GM08714 (cell line): ENCODE results near the gene TGFBR2.

ENCODE experiments used
- H3K4me3 ChIP-seq: fragments of 200-500 bp; sonication (Bioruptor generic); 2 replicates; pipeline ENCODE4 v1.5.1; 2014; ENCODE audit warnings: mild to moderate bottlenecking, low read length, inconsistent platforms
- ZNF274 ChIP-seq: IDR thresholded peaks from 2 replicates; pipeline ENCODE4 v1.6.1; 2012; ENCODE audit warnings: mild to moderate bottlenecking, low read depth, low read length

TGFBR2 gene

GRCh38 chr3:30694148-30694547, 87.7 kb downstream of the TGFBR2 start:
- no peak for TF ChIP-seq ZNF274
- H3K4me3 ChIP-seq: no peak overlapping the region

GRCh38 chr3:30694668-30695067, 88.3 kb downstream of the TGFBR2 start:
- no peak for TF ChIP-seq ZNF274
- no peak overlapping the region for H3K4me3 ChIP-seq

GRCh38 chr3:30695302-30696061, 89.1 kb downstream of the TGFBR2 start:
- no peak overlapping the region for H3K4me3 ChIP-seq
- no peak for TF ChIP-seq ZNF274

- no peak overlapping the region for H3K4me3 ChIP-seq
- no peak for TF ChIP-seq ZNF274
Measured at GRCh38 chr3:30696403-30696819, 90.0 kb downstream of the TGFBR2 start.

GRCh38 chr3:30696896-30697295, 90.5 kb downstream of the TGFBR2 start:
- no peak for TF ChIP-seq ZNF274
- H3K4me3 ChIP-seq: no peak overlapping the region

GRCh38 chr3:30698549-30698948, 92.1 kb downstream of the TGFBR2 start:
- no peak for TF ChIP-seq ZNF274
- no peak overlapping the region for H3K4me3 ChIP-seq

- no peak for TF ChIP-seq ZNF274
- H3K4me3 ChIP-seq: no peak overlapping the region
Measured at GRCh38 chr3:30699927-30700326, 93.5 kb downstream of the TGFBR2 start.

GRCh38 chr3:30700702-30701321, 94.4 kb downstream of the TGFBR2 start:
- no peak overlapping the region for H3K4me3 ChIP-seq
- TF ChIP-seq ZNF274: no peak

- TF ChIP-seq ZNF274: no peak
- H3K4me3 ChIP-seq: no peak overlapping the region
Measured at GRCh38 chr3:30702038-30702827, 95.8 kb downstream of the TGFBR2 start.

GRCh38 chr3:30702828-30703397, 96.5 kb downstream of the TGFBR2 start:
- no peak for TF ChIP-seq ZNF274
- no peak overlapping the region for H3K4me3 ChIP-seq

- TF ChIP-seq ZNF274: no peak
- no peak overlapping the region for H3K4me3 ChIP-seq
Measured at GRCh38 chr3:30704931-30705890, 98.8 kb downstream of the TGFBR2 start.

- TF ChIP-seq ZNF274: no peak
- no peak overlapping the region for H3K4me3 ChIP-seq
Measured at GRCh38 chr3:30707825-30708224, 101.4 kb downstream of the TGFBR2 start.

- no peak for TF ChIP-seq ZNF274
- no peak overlapping the region for H3K4me3 ChIP-seq
Measured at GRCh38 chr3:30708472-30708871, 102.1 kb downstream of the TGFBR2 start.
